ENCODE results near the gene RASA3.
"Not testable (repeated sequence)": the region's sequence is repeated elsewhere in the genome, so short reads cannot be mapped to it uniquely, and the experiment has no call there.

Gene RASA3

DNA sequence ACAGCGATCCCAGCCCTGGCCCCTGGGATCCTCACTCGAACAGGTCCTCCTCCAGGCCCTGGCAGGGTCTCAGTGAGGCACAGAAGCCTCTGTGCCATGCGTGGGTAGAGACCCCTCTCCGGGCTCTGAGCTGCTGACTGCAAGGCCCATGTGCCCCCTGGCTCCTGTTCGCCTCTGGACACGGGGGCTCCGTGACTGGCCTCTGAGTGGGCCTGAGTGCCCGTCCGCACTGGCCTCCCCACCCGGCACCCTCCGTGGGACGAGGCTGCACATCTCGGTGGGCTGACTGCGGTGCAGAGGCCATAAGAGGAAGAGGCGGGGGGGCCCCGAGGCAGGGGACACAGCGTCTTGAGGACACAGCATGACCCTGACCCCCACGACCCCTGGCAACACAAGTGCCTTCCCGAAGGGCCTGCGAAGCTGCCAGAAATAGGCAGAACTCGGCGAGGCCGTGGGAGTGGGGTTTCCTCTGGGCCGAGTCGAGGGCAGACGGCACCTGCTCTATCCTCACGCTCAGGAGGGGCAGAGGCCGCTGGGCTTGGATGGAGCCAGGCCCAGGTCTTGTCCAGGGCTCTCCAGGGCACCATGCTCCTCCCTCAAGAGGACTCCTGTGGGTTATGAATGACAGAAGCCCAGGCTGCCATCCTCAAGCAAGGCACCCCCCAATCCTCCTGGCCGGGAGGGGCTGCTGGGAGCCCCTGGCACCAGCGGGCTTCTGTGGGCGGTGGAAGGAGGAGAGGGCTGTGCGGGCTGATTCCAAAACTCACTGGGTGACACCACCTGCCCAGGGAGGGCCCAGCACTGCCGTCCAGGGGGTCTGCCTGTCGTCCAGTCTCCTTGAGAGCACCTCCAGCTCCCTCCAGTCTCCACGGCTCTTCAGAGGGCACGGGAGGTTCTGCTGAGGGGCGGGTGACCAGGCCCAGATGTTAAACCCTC lies 52.6 kb downstream of the RASA3 start:
- no peak for DNase-seq (ENCODE audit: low read depth)
- H3K4me3 ChIP-seq (ENCODE audit: low read length) = no peak overlapping the region
- no peak for TF ChIP-seq CTCF (conservative IDR thresholded peaks at IDR 0.05; ENCODE audit: low read depth, low read length)

GRCh38 chr13:114078461-114079451 lies 53.7 kb downstream of the RASA3 start:
- DNase-seq (ENCODE audit: low read depth) = no peak
- no peak for TF ChIP-seq CTCF (conservative IDR thresholded peaks at IDR 0.05; ENCODE audit: low read depth, low read length)
- H3K4me3 ChIP-seq (ENCODE audit: low read length) = no peak overlapping the region

DNA sequence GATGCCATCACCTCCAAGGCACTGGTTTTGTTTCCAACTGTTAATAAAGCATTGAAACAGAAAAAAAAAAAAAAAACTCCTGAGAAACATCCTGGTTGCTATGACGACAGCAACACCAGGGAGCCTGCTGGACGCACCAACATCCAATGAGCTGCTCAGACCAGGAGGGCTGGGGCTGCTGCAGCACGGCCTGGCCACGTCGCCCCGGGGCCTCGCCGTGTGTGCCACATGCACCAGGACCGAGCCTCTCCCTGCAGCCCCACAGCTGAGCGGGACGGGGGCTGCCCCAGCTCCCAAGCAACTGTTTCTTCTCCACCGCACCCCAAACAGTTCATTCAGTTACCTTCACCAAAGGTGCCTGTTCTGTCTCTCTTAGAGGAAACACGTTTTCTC lies 54.5 kb downstream of the RASA3 start:
- no peak for TF ChIP-seq CTCF (conservative IDR thresholded peaks at IDR 0.05; ENCODE audit: low read depth, low read length)
- no peak for DNase-seq (ENCODE audit: low read depth)
- H3K4me3 ChIP-seq (ENCODE audit: low read length) = no peak overlapping the region

DNA sequence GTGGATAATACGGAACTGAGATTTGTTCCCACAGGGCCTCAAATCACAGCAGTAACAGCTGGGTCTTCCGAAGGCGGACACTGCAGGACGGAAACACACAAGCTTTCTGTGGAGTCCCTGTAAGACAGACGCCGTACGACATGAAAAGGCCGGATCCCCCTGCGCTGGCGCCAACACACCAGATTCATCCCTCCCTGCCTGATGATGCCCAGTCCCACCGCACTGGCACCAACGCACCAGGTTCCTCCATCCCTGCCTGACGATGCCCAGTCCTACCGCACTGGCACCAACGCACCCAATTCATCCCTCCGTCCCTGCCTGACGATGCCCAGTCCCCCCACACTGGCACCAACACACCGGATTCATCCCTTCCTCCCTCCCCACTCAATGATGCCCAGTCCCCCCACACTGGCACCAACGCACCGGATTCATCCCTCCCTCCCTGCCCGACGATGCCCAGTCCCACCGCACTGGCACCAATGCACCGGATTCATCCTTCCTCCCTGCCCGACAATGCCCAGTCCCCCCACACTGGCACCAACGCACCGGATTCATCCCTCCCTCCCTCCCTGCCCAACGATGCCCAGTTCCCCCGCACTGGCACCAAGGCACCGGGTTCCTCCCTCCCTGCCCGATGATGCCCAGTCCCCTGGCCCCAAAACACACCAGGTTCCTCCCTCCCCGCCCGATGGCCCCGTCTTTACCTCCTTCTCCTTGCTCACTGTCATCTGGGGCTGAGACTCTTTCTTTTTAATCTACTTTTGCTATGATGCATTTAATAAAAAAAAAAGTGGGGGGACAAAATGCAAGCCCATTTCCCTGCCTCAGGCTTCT lies 55.1 kb downstream of the RASA3 start:
- H3K4me3 ChIP-seq (ENCODE audit: low read length) = no peak overlapping the region
- no peak for TF ChIP-seq CTCF (conservative IDR thresholded peaks at IDR 0.05; ENCODE audit: low read depth, low read length)
- no peak for DNase-seq (ENCODE audit: low read depth)

GRCh38 chr13:114076329-114077090 lies 55.9 kb downstream of the RASA3 start:
- no peak for DNase-seq (ENCODE audit: low read depth)
- TF ChIP-seq CTCF (conservative IDR thresholded peaks at IDR 0.05; ENCODE audit: low read depth, low read length) = no peak
- H3K4me3 ChIP-seq (ENCODE audit: low read length) = no peak overlapping the region

DNA sequence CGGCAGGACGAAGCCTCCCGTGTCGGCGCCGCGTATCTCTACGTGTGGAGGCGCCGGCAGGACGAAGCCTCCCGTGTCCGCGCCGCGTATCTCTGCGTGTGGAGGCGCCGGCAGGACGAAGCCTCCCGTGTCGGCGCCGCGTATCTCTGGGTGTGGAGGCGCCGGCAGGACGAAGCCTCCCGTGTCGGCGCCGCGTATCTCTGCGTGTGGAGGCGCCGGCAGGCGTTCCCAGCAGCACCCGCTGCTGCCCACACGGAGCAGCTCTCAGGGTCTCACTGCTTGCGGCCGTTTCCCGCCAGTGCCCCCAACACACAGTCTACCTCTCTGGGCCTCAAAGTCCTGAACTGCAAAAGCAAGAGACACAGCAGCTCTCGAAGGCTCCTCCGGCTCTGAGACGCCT lies 56.6 kb downstream of the RASA3 start:
- H3K4me3 ChIP-seq (ENCODE audit: low read length); DNase-seq (ENCODE audit: low read depth): not testable (repeated sequence)

Measured in retinal pigment epithelial cell (primary cell).